GM23338 (cell line): Measurements from ENCODE around the gene GALNT14. TPM values are rescaled to one million over a fixed set of nuclear protein-coding genes. Genes with fewer than 3 reads are reported as not detected.

ENCODE experiments used
- ATAC-seq: fragments of 200-7000 bp; cut with Tn5 transposase; 3 replicates; pipeline ENCODE4 v1.9.1; 2020
- DNase-seq: peaks from one replicate; pipeline ENCODE4 v3.0.0-alpha.2; 2015; ENCODE audit warnings: low spot score
- H2AFZ ChIP-seq: fragments of 200-600 bp; sonication (generic); 2 replicates; pipeline ENCODE4 v1.8.0; 2016; ENCODE audit warnings: antibody characterized with exemption, mild to moderate bottlenecking, moderate library complexity
- H3F3A ChIP-seq: fragments of 200-600 bp; sonication (generic); replicated peaks from 2 replicates; pipeline ENCODE4 v1.8.0; 2017; ENCODE audit warnings: antibody characterized with exemption, mixed run types, low read depth
- H3K27ac ChIP-seq: fragments of 200-600 bp; sonication (generic); 2 replicates; pipeline ENCODE4 v1.6.1; 2016; ENCODE audit warnings: low read depth
- H3K27me3 ChIP-seq: fragments of 200-600 bp; sonication (generic); 2 replicates; pipeline ENCODE4 v1.8.0; 2016; ENCODE audit warnings: mild to moderate bottlenecking, mixed run types, moderate library complexity; ENCODE audit not compliant: insufficient read depth
- H3K36me3 ChIP-seq: fragments of 200-600 bp; sonication (generic); 2 replicates; pipeline ENCODE4 v1.8.0; 2016; ENCODE audit warnings: mild to moderate bottlenecking; ENCODE audit not compliant: insufficient read depth
- H3K4me1 ChIP-seq: fragments of 200-600 bp; sonication (generic); 2 replicates; pipeline ENCODE4 v1.8.0; 2016; ENCODE audit warnings: mild to moderate bottlenecking, moderate library complexity; ENCODE audit not compliant: insufficient read depth
- H3K4me2 ChIP-seq: fragments of 200-600 bp; sonication (generic); 2 replicates; pipeline ENCODE4 v1.7.1; 2017; ENCODE audit warnings: mixed run types
- H3K4me3 ChIP-seq: fragments of 200-600 bp; sonication (generic); 2 replicates; pipeline ENCODE4 v1.6.1; 2016; ENCODE audit warnings: mixed run types
- H3K79me2 ChIP-seq: fragments of 200-600 bp; sonication (generic); replicated peaks from 2 replicates; pipeline ENCODE4 v1.8.0; 2017; ENCODE audit warnings: mild to moderate bottlenecking; ENCODE audit not compliant: insufficient read depth
- H3K9me2 ChIP-seq: fragments of 200-600 bp; sonication (generic); 2 replicates; pipeline ENCODE4 v1.8.0; 2017; ENCODE audit not compliant: insufficient read depth
- H4K20me1 ChIP-seq: fragments of 200-600 bp; sonication (generic); replicated peaks from 2 replicates; pipeline ENCODE4 v1.8.0; 2017; ENCODE audit warnings: mild to moderate bottlenecking; ENCODE audit not compliant: insufficient read depth
- H3K27ac Mint-ChIP-seq: 2 replicates; pipeline ENCODE4 v1.8.0; 2020; ENCODE audit warnings: inconsistent platforms, mild to moderate bottlenecking, moderate library complexity, mixed read lengths
- H3K27me3 Mint-ChIP-seq: 3 replicates; pipeline ENCODE4 v1.8.0; 2022; ENCODE audit warnings: low read depth, mild to moderate bottlenecking, moderate library complexity, mixed read lengths, inconsistent platforms; ENCODE audit not compliant: insufficient read depth, poor library complexity
- H3K36me3 Mint-ChIP-seq: 3 replicates; pipeline ENCODE4 v1.8.0; 2021; ENCODE audit warnings: low read depth, mild to moderate bottlenecking, inconsistent platforms, moderate library complexity, mixed read lengths
- H3K4me1 Mint-ChIP-seq: 3 replicates; pipeline ENCODE4 v1.8.0; 2020; ENCODE audit warnings: mild to moderate bottlenecking, inconsistent platforms, mixed read lengths
- H3K4me3 Mint-ChIP-seq: 3 replicates; pipeline ENCODE4 v1.8.0; 2021; ENCODE audit warnings: moderate library complexity, mild to moderate bottlenecking, inconsistent platforms, mixed read lengths
- H3K9me3 Mint-ChIP-seq: 3 replicates; pipeline ENCODE4 v1.8.0; 2020; ENCODE audit warnings: moderate library complexity, mild to moderate bottlenecking, inconsistent platforms, mixed read lengths
- CREB1 ChIP-seq: fragments of 250-450 bp; sonication (Bioruptor Pico); IDR thresholded peaks from 2 replicates; pipeline ENCODE4 v1.5.0; 2020; ENCODE audit warnings: low read depth, mild to moderate bottlenecking, moderate library complexity
- CTCF ChIP-seq, 2 experiments: fragments of 200-600 bp in 1 of 2; sonication (generic) in 1 of 2; conservative IDR thresholded peaks; 2 replicates each; pipeline versions ENCODE4 v1.5.1 to v1.6.1; 2016 to 2017; ENCODE audit warnings: antibody characterized with exemption in 2 of 2, low read depth in 2 of 2, mild to moderate bottlenecking in 2 of 2, moderate library complexity in 1 of 2
- ETS1 ChIP-seq: IDR thresholded peaks from 2 replicates; pipeline ENCODE4 v1.6.1; 2016; ENCODE audit warnings: antibody characterized with exemption
- EZH2 ChIP-seq: fragments of 200-600 bp; sonication (generic); IDR thresholded peaks from one replicate; pipeline ENCODE4 v1.8.0; 2017; ENCODE audit warnings: antibody characterized with exemption, mild to moderate bottlenecking, low read depth; ENCODE audit not compliant: unreplicated experiment
- EZH2phosphoT487 ChIP-seq: fragments of 200-600 bp; sonication (generic); IDR thresholded peaks from one replicate; pipeline ENCODE4 v1.8.1; 2018; ENCODE audit warnings: antibody characterized with exemption; ENCODE audit not compliant: unreplicated experiment
- JUNB ChIP-seq: IDR thresholded peaks from one replicate; pipeline ENCODE4 v1.6.1; 2016; ENCODE audit warnings: antibody characterized with exemption; ENCODE audit not compliant: unreplicated experiment
- NANOG ChIP-seq: IDR thresholded peaks from 2 replicates; pipeline ENCODE4 v1.6.1; 2016; ENCODE audit warnings: antibody characterized with exemption, borderline replicate concordance
- POLR2AphosphoS5 ChIP-seq: IDR thresholded peaks from 2 replicates; pipeline ENCODE4 v1.6.1; 2016; ENCODE audit warnings: antibody characterized with exemption, low read depth
- REST ChIP-seq: IDR thresholded peaks from one replicate; pipeline ENCODE4 v1.6.1; 2018; ENCODE audit warnings: antibody characterized with exemption; ENCODE audit not compliant: unreplicated experiment
- STAT1 ChIP-seq: IDR thresholded peaks from one replicate; pipeline ENCODE4 v1.6.1; 2016; ENCODE audit warnings: antibody characterized with exemption; ENCODE audit not compliant: unreplicated experiment
- ZNF114 ChIP-seq: fragments of 250-450 bp; sonication (Bioruptor Pico); IDR thresholded peaks from 2 replicates; pipeline ENCODE4 v1.5.0; 2020; ENCODE audit warnings: mild to moderate bottlenecking, moderate library complexity
- ZNF331 ChIP-seq: fragments of 250-450 bp; sonication (Bioruptor Pico); IDR thresholded peaks from 2 replicates; pipeline ENCODE4 v1.5.0; 2020; ENCODE audit warnings: low read depth, mild to moderate bottlenecking, moderate library complexity
- ZNF462 ChIP-seq: fragments of 250-450 bp; sonication (Bioruptor Pico); IDR thresholded peaks from 2 replicates; pipeline ENCODE4 v1.5.0; 2020; ENCODE audit warnings: mild to moderate bottlenecking, moderate library complexity
- polyA plus RNA-seq: library from polyadenylated mRNA; unstranded; fragments of >200 nt; fragmentation: Nextera tagmentation; extraction: Ambion mirVana; gene quantifications from 2 replicates; pipeline ENCODE4 v1.2.1, GENCODE V29; 2016
- total RNA-seq: library from RNA; depleted of rRNA; stranded (reverse); fragments of >200 nt; shearing (Covaris generic); gene quantifications from 2 replicates; pipeline ENCODE4 v1.2.3, GENCODE V29; 2014

GALNT14 gene
- total and polyA plus RNA-seq, 2 experiments from 2014 or later: 5.4 to 7.7 TPM

- Mint-ChIP-seq H3K27ac (peak overlapping the region; percentile 56; the same call in 1 of the 2 replicates), H3K4me3 (no peak overlapping the region), H3K9me3 (no peaks in the 10 kb centered on the region), H3K36me3 (no peaks in the 10 kb centered on the region), H3K27me3 (peaks cover 8% of the 10 kb centered on the region), H3K4me1 (no peaks in the 10 kb centered on the region; the same call in 2 of the 3 replicates)
- H3K9me2 ChIP-seq: no peaks in the 10 kb centered on the region
- H3F3A ChIP-seq: no peaks in the 10 kb centered on the region
- ATAC-seq (no peak), DNase-seq (no peak)
- no peaks in the 10 kb centered on the region for H4K20me1 ChIP-seq
- TF ChIP-seq REST (no peak), NANOG (no peak), CREB1 (no peak), ZNF462 (CRISPR knock-in tag) (no peak), EZH2phosphoT487 (no peak), POLR2AphosphoS5 (no peak), ZNF331 (no peak), STAT1 (no peak), JUNB (no peak), CTCF (conservative IDR thresholded peaks at IDR 0.05; ENCODE audit: low read depth in 2 of 2) (no peak), EZH2 (no peak), ETS1 (no peak), ZNF114 (no peak)
- H3K79me2 ChIP-seq: no peaks in the 10 kb centered on the region
- H2AFZ ChIP-seq: no peak overlapping the region
- no peak overlapping the region for H3K4me3 ChIP-seq
- no peak overlapping the region for H3K27ac ChIP-seq
- no peaks in the 10 kb centered on the region for H3K27me3 ChIP-seq
- no peaks in the 10 kb centered on the region for H3K36me3 ChIP-seq
- H3K4me1 ChIP-seq: no peaks in the 10 kb centered on the region
- H3K4me2 ChIP-seq: no peak overlapping the region
These were observed 173.2 kb downstream of the GALNT14 start for GRCh38 chr2:30965022-30965531.
